Measurements from ENCODE around the gene CIB4.
"Not testable (repeated sequence)": the region's sequence is repeated elsewhere in the genome, so short reads cannot be mapped to it uniquely, and the experiment has no call there.

CIB4 gene

GRCh38 chr2:26670171-26670570 lies 29.0 kb upstream of the CIB4 start:
- no peak overlapping the region for H3K4me2 ChIP-seq (ENCODE audit: low read length)
- H3K4me1 ChIP-seq = peaks cover 3% of the 10 kb centered on the region
- no peak overlapping the region for H3K9ac ChIP-seq
- no peak for TF ChIP-seq CTCF (IDR thresholded peaks at IDR 0.05)
- no peaks in the 10 kb centered on the region for H3K27me3 ChIP-seq (ENCODE audit: control insufficient read depth, insufficient read depth, low read length)
- H2AFZ ChIP-seq = no peak overlapping the region
- H3K9me3 ChIP-seq (ENCODE audit: control insufficient read depth, low read length) = no peaks in the 10 kb centered on the region
- H3K79me2 ChIP-seq = no peaks in the 10 kb centered on the region
- H3K36me3 ChIP-seq (ENCODE audit: control insufficient read depth, insufficient read depth, low read length) = no peaks in the 10 kb centered on the region
- no peak overlapping the region for H3K27ac ChIP-seq
- no peak overlapping the region for H3K4me3 ChIP-seq (ENCODE audit: low read depth, low read length)

GRCh38 chr2:26668856-26669750 lies 27.9 kb upstream of the CIB4 start:
- Histone ChIP-seq H3K36me3 (ENCODE audit: control insufficient read depth, insufficient read depth, low read length) (no peaks in the 10 kb centered on the region), H2AFZ (no peak overlapping the region), H3K27me3 (ENCODE audit: control insufficient read depth, insufficient read depth, low read length) (no peaks in the 10 kb centered on the region), H3K4me3 (ENCODE audit: low read depth, low read length) (no peak overlapping the region), H3K4me1 (peaks cover 3% of the 10 kb centered on the region), H3K9ac (no peak overlapping the region), H3K27ac (no peak overlapping the region), H3K9me3 (ENCODE audit: control insufficient read depth, low read length) (no peaks in the 10 kb centered on the region), H3K79me2 (no peaks in the 10 kb centered on the region), H3K4me2 (ENCODE audit: low read length) (no peak overlapping the region)
- no peak for TF ChIP-seq CTCF (IDR thresholded peaks at IDR 0.05)

GRCh38 chr2:26668041-26668440 lies 26.9 kb upstream of the CIB4 start:
- Histone ChIP-seq H3K27me3 (ENCODE audit: control insufficient read depth, insufficient read depth, low read length) (no peaks in the 10 kb centered on the region), H3K9me3 (ENCODE audit: control insufficient read depth, low read length) (no peaks in the 10 kb centered on the region), H3K4me2 (ENCODE audit: low read length) (no peak overlapping the region), H3K79me2 (no peaks in the 10 kb centered on the region), H3K4me3 (ENCODE audit: low read depth, low read length) (no peak overlapping the region), H2AFZ (no peak overlapping the region), H3K27ac (no peak overlapping the region), H3K36me3 (ENCODE audit: control insufficient read depth, insufficient read depth, low read length) (no peaks in the 10 kb centered on the region), H3K9ac (no peak overlapping the region), H3K4me1 (peaks cover 3% of the 10 kb centered on the region)
- no peak for TF ChIP-seq CTCF (IDR thresholded peaks at IDR 0.05)

- H2AFZ ChIP-seq = no peak overlapping the region
- H3K27ac ChIP-seq = no peak overlapping the region
- H3K79me2 ChIP-seq = no peaks in the 10 kb centered on the region
- H3K36me3 ChIP-seq (ENCODE audit: control insufficient read depth, insufficient read depth, low read length) = no peaks in the 10 kb centered on the region
- H3K4me1 ChIP-seq = peaks cover 3% of the 10 kb centered on the region
- H3K27me3 ChIP-seq (ENCODE audit: control insufficient read depth, insufficient read depth, low read length) = no peaks in the 10 kb centered on the region
- no peak overlapping the region for H3K4me3 ChIP-seq (ENCODE audit: low read depth, low read length)
- H3K4me2 ChIP-seq (ENCODE audit: low read length) = no peak overlapping the region
- H3K9ac ChIP-seq = no peak overlapping the region
- TF ChIP-seq CTCF (IDR thresholded peaks at IDR 0.05) = no peak
- no peaks in the 10 kb centered on the region for H3K9me3 ChIP-seq (ENCODE audit: control insufficient read depth, low read length)
Measured at GRCh38 chr2:26666671-26667070, 25.5 kb upstream of the CIB4 start.

- not testable (repeated sequence) for H3K79me2 ChIP-seq; H3K4me1 ChIP-seq; H3K27me3 ChIP-seq (ENCODE audit: control insufficient read depth, insufficient read depth, low read length); H3K27ac ChIP-seq; H3K36me3 ChIP-seq (ENCODE audit: control insufficient read depth, insufficient read depth, low read length); H3K4me3 ChIP-seq (ENCODE audit: low read depth, low read length); H2AFZ ChIP-seq; H3K9ac ChIP-seq; H3K4me2 ChIP-seq (ENCODE audit: low read length); H3K9me3 ChIP-seq (ENCODE audit: control insufficient read depth, low read length)
Measured at GRCh38 chr2:26665296-26665695, 24.1 kb upstream of the CIB4 start.

Measured in parathyroid adenoma (tissue), 2 donors.